Activated gamma-delta T cell treated with anti-CD3 and anti-CD28 coated beads, Interleukin-2, amount 50 U/mL, for 16 hours (primary cell): ENCODE data around the gene RECK.
A peak's percentile ranks its signal among the peaks of the same experiment; 100 is the strongest.
"Not testable (repeated sequence)": the region's sequence is repeated elsewhere in the genome, so short reads cannot be mapped to it uniquely, and the experiment has no call there.

ENCODE experiments used
- DNase-seq: peaks from one replicate; pipeline ENCODE4 v3.0.0-alpha.2; 2020; ENCODE audit warnings: low read depth

RECK gene

GRCh38 chr9:36036780-36037548 is at the start of gene RECK:
RECK (plus strand) TSS chr9:36036913; CDS start chr9:36036999, 86 bp downstream.
- DNase-seq = peak; percentile 80

DNA sequence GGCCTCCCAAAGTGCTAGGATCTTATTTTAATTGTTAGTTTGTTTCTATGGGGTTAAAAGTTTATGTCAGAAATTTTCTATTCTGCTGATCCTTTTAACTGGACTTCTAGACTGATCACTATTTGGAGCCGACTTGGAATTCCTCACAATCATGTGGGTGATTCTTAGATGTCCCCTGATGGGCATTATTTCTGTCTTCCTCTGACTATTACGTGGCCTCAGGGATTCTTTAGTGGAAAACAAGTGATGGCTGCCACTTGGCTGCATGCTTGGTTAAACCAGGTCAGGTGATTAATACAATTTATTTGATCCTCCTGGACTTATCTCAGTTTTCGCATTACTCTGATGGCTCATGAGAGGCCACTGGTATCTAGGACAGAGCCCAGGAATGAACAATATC is 46.6 kb upstream of the RECK start:
- no peak for DNase-seq

GRCh38 chr9:35993136-35993535 is 43.6 kb upstream of the RECK start:
- not testable (repeated sequence) for DNase-seq

DNA sequence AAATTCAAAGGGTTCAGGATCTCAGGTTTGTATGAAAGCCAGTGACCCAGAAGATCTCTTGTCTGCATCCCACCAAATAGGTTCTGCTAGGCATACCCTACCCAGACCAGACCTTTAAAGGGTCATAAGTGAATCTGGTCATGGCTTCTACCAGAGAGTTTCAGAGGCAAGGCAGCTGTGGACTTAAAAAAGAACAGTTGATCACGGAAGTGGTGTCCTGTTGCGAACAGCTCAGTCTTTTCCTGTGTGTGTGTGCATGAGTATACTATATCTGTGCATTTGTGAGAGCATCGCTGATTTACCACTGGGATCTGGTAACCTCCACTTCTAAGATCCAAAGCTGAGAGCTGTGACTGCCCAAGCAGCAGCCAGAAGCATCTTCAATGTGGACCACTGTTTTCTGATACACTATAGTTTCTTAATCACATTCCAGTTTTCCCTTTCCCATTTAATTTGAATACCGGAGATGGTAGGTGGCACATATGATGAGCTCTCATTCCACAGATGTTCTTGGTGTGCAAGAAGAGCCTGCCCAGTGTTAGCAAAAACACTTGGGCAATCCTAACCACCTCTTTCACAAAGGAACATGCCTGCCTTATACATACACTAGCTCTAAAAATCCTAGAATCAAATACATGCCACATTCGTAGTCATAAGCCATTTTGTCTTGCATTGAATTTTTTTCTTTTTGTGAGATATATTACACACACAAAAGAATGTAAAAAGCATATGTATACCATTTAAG is 42.6 kb upstream of the RECK start:
- no peak for DNase-seq

DNA sequence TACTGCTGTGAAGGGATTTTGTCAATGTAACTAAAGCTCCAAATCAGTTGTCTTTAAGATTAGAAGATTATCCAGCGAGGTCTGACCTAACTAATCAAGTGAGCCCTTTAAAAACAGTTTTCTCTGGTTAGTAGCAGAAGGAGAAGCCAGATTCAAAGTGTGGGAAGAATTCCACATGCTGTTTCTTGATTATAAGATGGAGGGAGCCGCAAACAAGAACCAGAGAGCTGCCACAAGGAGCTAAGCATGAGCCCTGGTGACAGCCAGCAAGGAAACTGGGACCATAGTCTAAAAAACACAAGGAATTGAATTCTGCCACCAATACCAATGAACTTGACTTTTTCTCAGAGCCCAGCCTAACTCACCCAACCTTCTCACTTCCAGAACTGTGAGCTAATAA is 41.8 kb upstream of the RECK start:
- DNase-seq = no peak

DNA sequence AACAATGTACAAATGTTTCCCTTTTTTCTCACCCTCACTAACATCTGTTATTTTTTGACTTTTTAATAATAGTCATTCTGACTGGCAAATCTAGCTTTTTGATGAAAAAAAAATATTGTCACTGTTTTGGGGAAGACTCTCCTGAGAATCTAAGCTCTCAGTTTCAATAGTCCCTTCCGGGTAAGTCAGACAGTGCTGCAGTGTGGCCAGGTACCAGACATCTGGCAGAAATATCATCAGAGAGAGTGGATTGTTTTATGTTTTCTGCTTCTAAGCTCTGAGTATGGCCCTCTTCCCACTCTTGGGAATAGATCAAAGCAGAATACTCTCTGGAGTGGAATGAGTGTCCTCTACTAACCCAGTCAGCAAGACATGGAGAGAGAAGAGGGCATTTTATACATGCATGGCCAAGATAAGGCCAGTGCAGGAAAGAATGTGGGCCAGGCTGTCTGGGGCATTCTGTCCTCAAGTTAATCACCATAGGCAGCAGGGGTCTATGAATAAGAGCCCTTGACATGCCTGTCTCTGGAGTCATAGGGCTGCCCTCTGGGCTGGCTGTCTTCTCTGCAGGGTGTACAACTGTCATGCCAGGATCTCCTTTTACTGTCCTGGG is 40.2 kb upstream of the RECK start:
- DNase-seq = no peak

DNA sequence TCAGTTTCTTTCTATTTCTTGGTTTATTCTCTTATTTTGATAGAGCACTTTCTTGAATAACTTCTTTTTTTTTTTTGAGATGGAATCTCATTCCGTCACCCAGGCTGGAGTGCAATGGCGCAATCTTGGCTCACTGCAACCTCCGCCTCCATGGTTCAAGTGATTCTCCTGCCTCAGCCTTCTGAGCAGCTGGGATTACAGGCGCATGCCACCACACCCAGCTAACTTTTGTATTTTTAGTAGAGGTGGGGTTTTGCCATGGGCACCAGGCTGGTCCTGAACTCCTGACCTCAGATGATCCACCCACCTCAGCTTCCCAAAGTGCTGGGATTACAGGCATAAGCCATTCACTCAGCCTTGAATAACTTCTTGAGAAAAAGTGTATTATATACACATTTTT is 39.7 kb upstream of the RECK start:
- DNase-seq = not testable (repeated sequence)

DNA sequence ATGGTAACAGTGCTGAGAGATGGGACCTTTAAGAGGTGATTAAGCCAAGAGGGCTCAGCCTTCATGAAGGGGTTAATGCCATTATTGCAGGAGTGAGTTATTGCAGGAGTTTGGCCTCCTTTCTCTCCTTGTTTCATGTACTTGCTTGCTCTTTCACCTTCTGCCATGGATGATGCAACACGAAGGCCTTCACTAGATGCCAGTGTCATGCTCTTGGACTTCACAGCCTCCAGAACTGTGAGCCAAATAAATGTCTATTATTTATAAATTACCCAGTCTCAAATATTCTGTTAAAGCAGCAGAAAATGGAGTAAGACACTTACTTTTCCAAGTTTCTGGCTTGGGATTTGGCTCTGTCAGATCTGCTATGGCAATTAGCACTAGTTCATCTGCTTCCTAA is 38.4 kb upstream of the RECK start:
- no peak for DNase-seq

- no peak for DNase-seq
Measured at GRCh38 chr9:36005891-36006290, 30.8 kb upstream of the RECK start.

DNA sequence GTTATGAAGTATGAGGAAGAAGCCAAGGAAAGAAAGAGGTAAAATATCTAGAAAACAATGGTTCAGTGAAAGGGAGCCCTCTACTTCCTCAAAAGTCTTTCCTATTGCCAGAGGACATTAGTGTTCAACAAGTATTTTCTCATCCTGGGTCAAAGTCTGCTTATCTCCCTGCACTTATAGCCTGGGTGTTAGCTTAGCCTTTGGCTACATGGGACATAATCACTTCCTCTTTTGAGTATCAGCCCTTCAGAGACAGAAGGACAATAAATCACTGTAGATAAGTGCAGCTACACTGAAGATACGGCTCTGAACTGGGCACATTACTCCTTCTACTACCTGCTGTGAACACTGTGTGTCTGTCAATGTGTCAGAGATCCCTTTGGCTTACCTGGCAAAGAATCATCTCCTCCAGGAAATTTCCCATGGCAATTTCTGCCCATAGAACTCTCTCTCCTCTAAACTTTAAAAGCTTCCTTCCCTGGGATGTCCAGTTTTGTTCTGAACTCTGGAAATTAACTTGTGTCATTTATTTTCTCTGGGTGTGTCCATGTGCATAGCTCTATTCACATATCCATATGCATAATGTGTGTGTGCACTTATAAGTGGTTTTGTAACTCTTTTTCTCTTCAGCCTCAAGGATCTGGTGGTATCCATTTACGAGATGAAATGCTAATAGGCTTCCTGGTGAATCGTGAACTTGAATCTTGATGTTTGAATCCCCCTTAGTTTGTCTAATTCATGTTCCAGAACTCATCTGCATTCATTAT is 30.0 kb upstream of the RECK start:
- DNase-seq = no peak

GRCh38 chr9:36007316-36007708 is 29.4 kb upstream of the RECK start:
- DNase-seq = no peak

DNA sequence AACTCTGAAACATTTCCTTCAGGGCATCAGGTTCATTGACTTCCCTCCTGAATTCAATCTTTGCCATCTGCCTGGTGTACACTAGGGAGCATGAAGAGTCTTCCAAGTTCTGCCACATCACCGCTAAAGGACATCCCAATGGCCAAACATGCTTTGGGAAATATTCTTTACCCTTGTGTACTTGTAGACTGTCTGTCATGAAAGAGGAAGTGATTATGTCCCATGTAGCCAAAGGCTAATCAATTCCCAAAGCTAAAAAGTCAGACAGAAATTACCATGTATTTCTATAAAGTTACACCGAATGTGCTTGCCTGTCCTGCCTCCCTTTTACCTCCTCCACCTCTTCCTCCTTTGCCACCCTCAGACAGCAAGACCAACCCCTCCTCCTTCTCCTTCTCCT is 28.9 kb upstream of the RECK start:
- no peak for DNase-seq

GRCh38 chr9:36008774-36009300 is 27.9 kb upstream of the RECK start:
- peak; percentile 59 for DNase-seq

DNA sequence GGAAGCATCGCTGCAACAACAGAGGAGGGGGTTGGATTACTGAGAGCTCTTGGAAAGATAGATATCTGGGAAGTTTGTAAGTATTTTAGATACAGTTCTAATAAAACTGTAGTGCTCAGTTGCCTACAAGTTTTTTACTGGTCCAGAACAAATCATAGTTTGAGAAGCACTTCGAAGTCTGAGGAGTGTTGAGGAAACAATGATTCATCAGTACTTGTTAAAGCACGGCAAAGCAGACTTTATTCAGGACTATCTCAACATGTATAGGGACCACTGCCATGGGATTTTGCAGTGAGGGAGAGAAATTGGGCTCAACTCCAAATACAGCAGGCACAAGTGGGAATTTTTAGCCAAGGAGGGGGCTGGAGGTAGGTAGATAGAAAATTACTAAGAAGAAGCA is 25.3 kb upstream of the RECK start:
- no peak for DNase-seq

- DNase-seq = no peak
Measured at GRCh38 chr9:36017278-36017677, 19.4 kb upstream of the RECK start.

DNA sequence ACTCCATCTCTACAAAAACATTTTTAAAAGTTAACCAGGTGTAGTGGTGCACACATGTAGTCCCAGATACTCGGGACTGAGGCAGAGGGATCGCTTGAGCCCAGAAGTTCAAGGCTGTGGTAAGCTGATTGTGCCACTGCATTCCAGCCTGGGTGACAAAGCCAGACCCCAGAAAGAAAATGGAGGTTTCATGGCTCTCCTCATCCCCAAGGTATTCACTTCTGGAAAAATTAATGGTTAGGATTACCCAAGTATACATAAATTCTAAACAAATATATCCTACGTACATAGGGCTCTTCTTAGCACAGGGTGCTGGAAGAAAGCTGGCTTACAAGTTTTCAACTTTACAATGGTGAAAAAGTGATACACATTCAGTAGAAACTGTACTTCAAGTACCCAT is 18.6 kb upstream of the RECK start:
- no peak for DNase-seq

GRCh38 chr9:36018891-36019720 is 17.6 kb upstream of the RECK start:
- no peak for DNase-seq

DNA sequence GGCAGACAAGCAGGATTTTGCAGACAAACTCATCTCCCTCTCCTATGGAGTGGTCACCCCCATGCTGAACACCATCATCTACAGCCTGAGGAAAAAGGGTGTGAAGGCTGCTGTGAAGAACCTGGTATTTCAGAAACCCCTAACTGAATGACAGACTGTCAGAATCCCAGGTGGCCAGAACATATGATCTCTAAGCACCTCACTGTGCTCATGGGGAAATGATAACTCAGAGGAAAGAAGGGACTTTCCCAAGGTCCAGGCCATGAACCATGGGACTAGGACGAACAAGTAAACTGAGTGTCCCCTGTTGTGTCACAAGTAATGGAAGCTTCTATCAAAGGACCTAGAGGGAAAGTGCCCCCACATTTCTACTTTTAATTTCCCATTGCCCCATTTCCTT is 14.7 kb upstream of the RECK start:
- no peak for DNase-seq

DNA sequence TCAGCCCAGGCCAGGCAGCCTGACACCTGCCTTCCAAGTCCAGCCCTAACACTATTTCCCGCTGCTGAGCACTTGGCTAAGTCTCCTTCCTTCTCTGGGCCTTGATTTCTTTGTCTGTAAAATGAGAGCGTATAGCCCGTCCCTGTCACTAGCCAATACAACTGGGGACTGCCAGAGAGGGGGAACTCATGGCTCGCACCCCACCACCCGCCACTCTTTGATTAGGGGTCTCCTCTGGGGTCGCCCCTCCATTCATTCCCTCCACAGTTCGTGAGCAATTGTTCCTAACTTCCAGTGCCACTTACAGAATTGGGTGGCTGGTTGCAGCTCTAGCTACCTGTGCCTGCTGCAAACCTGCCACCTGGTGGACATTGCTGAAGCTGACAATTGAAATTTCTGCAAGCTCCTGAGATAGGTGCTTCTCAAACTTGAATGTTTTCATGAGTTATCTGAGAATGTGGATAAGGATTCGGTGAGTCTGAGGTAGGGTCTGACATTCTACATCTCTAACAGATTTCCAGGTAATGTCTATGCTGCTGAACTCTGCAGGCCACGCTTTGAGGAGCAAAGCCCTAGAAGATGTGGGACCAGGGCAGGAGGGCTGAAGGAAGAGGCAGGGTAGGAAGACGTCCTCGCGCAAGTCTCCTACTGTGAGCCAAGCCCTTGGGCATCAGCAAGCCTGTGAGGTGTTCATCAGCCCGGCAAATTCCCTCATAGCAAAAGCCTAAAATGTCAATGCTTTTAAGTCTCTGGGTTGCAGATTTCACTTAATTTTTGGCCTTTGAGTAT is 13.3 kb upstream of the RECK start:
- peak; percentile 43 for DNase-seq

DNA sequence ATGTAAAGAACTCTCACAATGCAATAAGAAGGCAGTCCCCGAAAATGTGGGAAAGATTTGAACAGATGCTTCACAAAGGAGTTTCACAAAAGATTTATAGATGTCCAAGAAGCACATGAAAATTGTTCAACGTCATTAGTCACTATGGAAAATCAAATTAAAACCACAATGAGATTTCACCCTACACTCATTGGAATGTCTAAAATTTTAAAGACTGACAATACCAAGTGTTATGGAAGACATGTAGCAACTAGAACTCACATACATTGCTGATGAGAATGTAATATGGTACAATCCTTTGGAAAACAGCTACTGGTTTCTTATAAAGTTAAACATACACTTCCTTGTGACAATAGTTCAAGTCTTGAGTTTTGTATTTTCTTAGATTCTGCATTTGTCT is 11.0 kb upstream of the RECK start:
- no peak for DNase-seq
